H7 (cell line): ENCODE results near the gene CBX5. TPM values are rescaled to one million over a fixed set of nuclear protein-coding genes. Genes with fewer than 3 reads are reported as not detected.

Experiments
- DNase-seq: peaks from one replicate; pipeline ENCODE4 v3.0.0; 2012
- H3K27me3 ChIP-seq: 2 replicates; pipeline ENCODE4 v1.6.0; 2011; ENCODE audit warnings: mild to moderate bottlenecking, low read length; ENCODE audit not compliant: control insufficient read depth, insufficient read depth
- H3K36me3 ChIP-seq: replicated peaks from 2 replicates; pipeline ENCODE4 v1.5.1; 2011; ENCODE audit warnings: low read length; ENCODE audit not compliant: control insufficient read depth, insufficient read depth
- H3K4me3 ChIP-seq: 2 replicates; pipeline ENCODE4 v1.5.1; 2011; ENCODE audit warnings: low read depth, mild to moderate bottlenecking, control low read depth, low read length, moderate library complexity; ENCODE audit not compliant: insufficient read depth
- total RNA-seq: library from RNA; depleted of rRNA; stranded (reverse); fragments of >200 nt; shearing (Covaris generic); gene quantifications from 2 replicates; pipeline ENCODE4 v1.2.3, GENCODE V29; 2014

CBX5 gene
- total RNA-seq, 1 experiment from 2014 or later = 51.2 TPM

- Histone ChIP-seq H3K4me3 (no peak overlapping the region), H3K36me3 (no peaks in the 10 kb centered on the region), H3K27me3 (peaks cover 49% of the 10 kb centered on the region)
- DNase-seq = peak; percentile 93
Measured at GRCh38 chr12:54214553-54215406, 65.1 kb downstream of the CBX5 start.

- no peak overlapping the region for H3K4me3 ChIP-seq
- peaks cover 39% of the 10 kb centered on the region for H3K27me3 ChIP-seq
- DNase-seq = no peak
- H3K36me3 ChIP-seq = no peaks in the 10 kb centered on the region
Measured at GRCh38 chr12:54213079-54213478, 66.8 kb downstream of the CBX5 start.

- no peak for DNase-seq
- Histone ChIP-seq H3K27me3 (peaks cover 37% of the 10 kb centered on the region), H3K4me3 (no peak overlapping the region), H3K36me3 (no peaks in the 10 kb centered on the region)
Measured at GRCh38 chr12:54211920-54212319, 68.0 kb downstream of the CBX5 start.

GRCh38 chr12:54210400-54210790 lies 69.5 kb downstream of the CBX5 start:
- Histone ChIP-seq H3K4me3 (no peak overlapping the region), H3K27me3 (peaks cover 39% of the 10 kb centered on the region), H3K36me3 (no peaks in the 10 kb centered on the region)
- DNase-seq = no peak

- no peak overlapping the region for H3K4me3 ChIP-seq
- no peaks in the 10 kb centered on the region for H3K36me3 ChIP-seq
- no peak for DNase-seq
- peaks cover 50% of the 10 kb centered on the region for H3K27me3 ChIP-seq
Measured at GRCh38 chr12:54208591-54208990, 71.3 kb downstream of the CBX5 start.

GRCh38 chr12:54207539-54208294 lies 72.2 kb downstream of the CBX5 start:
- Histone ChIP-seq H3K4me3 (no peak overlapping the region), H3K36me3 (no peaks in the 10 kb centered on the region), H3K27me3 (peaks cover 49% of the 10 kb centered on the region)
- peak; percentile 93 for DNase-seq

GRCh38 chr12:54206791-54207190 lies 73.1 kb downstream of the CBX5 start:
- no peak for DNase-seq
- H3K27me3 ChIP-seq = peaks cover 52% of the 10 kb centered on the region
- no peaks in the 10 kb centered on the region for H3K36me3 ChIP-seq
- H3K4me3 ChIP-seq = no peak overlapping the region

- peaks cover 50% of the 10 kb centered on the region for H3K27me3 ChIP-seq
- H3K36me3 ChIP-seq = no peaks in the 10 kb centered on the region
- H3K4me3 ChIP-seq = no peak overlapping the region
- DNase-seq = no peak
Measured at GRCh38 chr12:54204316-54204715, 75.6 kb downstream of the CBX5 start.

GRCh38 chr12:54201001-54201794 lies 78.7 kb downstream of the CBX5 start:
- H3K36me3 ChIP-seq = no peaks in the 10 kb centered on the region
- H3K27me3 ChIP-seq = peaks cover 48% of the 10 kb centered on the region
- H3K4me3 ChIP-seq = no peak overlapping the region
- DNase-seq = peak; percentile 92

- H3K36me3 ChIP-seq = no peaks in the 10 kb centered on the region
- DNase-seq = no peak
- H3K4me3 ChIP-seq = no peak overlapping the region
- peaks cover 40% of the 10 kb centered on the region for H3K27me3 ChIP-seq
Measured at GRCh38 chr12:54200412-54200811, 79.5 kb downstream of the CBX5 start.

- DNase-seq = no peak
- Histone ChIP-seq H3K4me3 (no peak overlapping the region), H3K27me3 (peaks cover 38% of the 10 kb centered on the region), H3K36me3 (no peaks in the 10 kb centered on the region)
Measured at GRCh38 chr12:54199917-54200316, 80.0 kb downstream of the CBX5 start.

GRCh38 chr12:54199034-54199433 lies 80.9 kb downstream of the CBX5 start:
- DNase-seq = no peak
- H3K36me3 ChIP-seq = no peaks in the 10 kb centered on the region
- peaks cover 37% of the 10 kb centered on the region for H3K27me3 ChIP-seq

GRCh38 chr12:54197431-54197909 lies 82.5 kb downstream of the CBX5 start:
- DNase-seq = peak; percentile 69
- Histone ChIP-seq H3K4me3 (no peak overlapping the region), H3K36me3 (no peaks in the 10 kb centered on the region), H3K27me3 (peaks cover 42% of the 10 kb centered on the region)

More at GRCh38 chr12:54199034-54199433, 80.9 kb downstream of the CBX5 start:
- H3K4me3 ChIP-seq = no peak overlapping the region

GRCh38 chr12:54197010-54197409 lies 82.9 kb downstream of the CBX5 start:
- Histone ChIP-seq H3K4me3 (no peak overlapping the region), H3K27me3 (peaks cover 44% of the 10 kb centered on the region), H3K36me3 (no peaks in the 10 kb centered on the region)
- DNase-seq = no peak
